Esophagus mucosa (tissue), 1 donor: ENCODE results near the gene PTGS1. TPM values are rescaled to one million over a fixed set of nuclear protein-coding genes. Genes with fewer than 3 reads are reported as not detected.
"Not testable (repeated sequence)": the region's sequence is repeated elsewhere in the genome, so short reads cannot be mapped to it uniquely, and the experiment has no call there.

ENCODE experiments used
- ATAC-seq: fragments of 200-7000 bp; cut with Tn5 transposase; one replicate; pipeline ENCODE4 v1.9.1; 2020
- total RNA-seq: library from RNA; stranded (reverse); gene quantifications from one replicate; pipeline ENCODE4 v1.2.4, GENCODE V29; 2023
- donor health status: DM: yes; HTN: yes; CAD: no.

PTGS1 gene
- 29.9 TPM for total RNA-seq

DNA sequence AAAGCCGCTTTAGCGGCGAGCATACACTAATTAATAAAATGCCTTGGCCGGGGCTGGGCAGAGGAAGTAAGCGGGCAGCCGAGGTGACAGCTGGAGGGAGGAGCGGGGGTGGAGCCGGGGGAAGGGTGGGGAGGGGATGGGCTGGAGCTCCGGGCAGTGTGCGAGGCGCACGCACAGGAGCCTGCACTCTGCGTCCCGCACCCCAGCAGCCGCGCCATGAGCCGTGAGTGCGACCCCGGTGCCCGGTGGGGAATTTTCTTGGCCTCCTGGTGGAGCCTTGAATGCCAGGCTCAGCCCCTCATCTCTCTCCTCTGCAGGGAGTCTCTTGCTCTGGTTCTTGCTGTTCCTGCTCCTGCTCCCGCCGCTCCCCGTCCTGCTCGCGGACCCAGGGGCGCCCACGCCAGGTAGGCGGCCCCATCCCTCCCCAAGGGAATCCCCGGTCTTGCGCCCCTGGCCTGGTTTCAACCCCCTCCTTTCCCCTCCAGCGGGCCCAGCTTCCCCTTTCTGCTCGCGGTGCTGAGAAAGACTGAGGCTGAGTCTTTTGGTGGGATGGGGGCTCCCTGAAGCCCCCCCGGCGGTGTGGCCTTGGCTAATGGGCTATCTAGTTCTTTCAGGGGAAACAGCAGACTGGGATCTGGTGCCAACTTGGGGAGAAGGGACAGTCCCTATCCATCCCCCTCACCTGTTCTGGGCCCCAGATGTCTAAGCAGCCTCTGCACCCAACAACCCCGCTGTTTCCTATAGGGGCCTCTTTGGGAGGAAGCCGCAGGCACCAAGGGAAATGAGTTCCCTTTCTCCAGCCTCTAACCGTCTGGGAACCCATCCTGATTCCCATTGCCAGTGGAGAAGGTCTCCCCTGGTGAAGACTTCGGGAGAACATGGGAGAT, at the start of gene PTGS1:
Gene PTGS1 (plus strand): TSS at position 156 of the 887 bp plus-strand sequence. CDS start 61 bp downstream, at position 217.
- ATAC-seq = peak; percentile 68

DNA sequence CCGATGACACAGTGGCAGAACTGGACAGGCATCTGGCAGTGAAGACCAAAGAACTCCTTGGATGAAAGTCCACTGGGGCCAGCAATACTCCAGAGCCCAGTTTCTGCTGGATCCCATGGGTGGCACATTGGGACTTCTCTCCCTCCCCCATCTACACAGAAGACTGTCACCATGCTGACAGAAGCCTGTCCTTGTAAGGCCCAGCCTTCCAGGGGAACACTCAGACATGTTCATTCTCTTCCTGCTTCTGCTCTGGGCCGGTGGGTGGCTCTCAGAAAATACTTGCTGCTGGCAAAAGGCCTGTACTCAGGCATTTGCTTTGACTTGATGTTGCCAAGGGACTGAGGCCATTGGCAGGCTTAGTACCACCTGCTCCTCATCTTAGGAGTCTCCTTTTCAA, 48.3 kb upstream of the PTGS1 start:
- no peak for ATAC-seq

DNA sequence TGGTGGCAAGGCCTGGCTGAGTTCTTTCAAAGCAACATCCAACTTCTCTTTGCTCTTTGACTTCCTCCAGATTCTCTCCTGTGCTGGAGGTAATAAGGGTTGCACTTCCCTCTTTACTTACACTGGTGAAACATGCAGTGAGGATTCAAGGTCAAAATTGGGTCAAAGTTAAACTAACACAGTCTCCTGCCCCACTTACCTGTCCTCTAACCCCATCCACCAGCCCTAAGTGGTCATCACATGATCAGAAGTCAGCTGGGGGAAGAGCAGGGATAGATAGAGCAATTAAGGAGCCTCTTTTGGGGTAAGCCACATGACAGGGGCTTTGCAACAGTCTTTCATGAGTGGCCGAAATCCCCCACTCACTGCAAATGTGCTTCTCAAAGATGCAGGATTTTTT, 46.2 kb upstream of the PTGS1 start:
- not testable (repeated sequence) for ATAC-seq

DNA sequence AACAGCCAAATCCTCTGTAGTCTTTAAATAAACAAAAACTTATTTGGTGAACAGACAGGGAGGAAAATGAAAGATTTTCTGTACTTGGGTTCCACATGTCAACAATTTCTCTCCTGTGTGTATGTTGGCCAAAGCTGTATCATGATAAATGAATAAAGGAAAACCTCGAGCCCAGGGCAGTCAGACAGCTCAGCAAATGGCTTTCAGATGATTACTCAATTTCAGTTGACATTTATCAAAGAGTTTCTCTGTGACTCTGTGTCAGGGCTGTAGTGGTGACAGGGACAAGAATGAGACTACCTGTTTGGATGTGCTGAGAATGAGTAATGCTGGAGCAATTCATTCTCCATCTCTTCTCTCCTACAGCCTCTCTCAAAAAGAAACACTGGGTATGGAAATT, 45.7 kb upstream of the PTGS1 start:
- peak; percentile 39 for ATAC-seq

DNA sequence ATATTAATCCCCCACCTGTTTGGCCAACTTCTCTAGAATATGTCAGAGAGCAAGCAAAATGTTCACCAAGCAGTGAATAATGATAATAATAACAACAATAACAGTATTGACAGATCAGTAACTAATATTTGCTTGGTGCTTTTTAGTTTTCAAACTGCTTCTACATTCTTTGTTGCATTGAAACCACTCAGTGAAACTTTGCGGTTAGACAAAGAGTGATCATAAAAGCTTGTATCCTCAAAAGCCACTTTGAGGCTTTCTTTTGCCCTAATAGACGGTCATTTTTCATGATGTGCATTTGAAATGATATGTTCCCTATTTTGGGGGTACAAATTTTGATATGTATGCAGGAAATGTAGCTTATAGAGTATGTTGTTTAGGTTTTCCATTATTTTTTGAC, 43.6 kb upstream of the PTGS1 start:
- ATAC-seq = no peak

DNA sequence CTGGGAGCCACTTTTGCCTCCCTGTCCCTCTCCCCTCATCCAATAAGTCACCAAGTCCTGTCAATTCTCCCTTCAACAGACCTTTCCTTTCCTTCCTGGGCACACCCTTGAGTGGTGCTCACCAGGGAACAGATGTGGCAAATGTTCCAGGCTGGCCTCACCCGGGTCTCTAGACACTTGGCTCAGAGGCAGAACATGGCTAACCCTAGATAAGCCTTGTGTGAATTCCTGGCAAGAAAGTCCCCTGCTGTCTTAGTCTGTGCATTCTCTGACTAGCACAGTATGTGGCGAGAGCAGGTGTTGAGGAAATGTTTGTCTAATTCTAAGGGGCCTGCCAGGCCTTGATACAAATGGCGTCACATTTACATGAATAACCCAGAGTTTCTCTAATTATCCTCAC, 41.2 kb upstream of the PTGS1 start:
- no peak for ATAC-seq

DNA sequence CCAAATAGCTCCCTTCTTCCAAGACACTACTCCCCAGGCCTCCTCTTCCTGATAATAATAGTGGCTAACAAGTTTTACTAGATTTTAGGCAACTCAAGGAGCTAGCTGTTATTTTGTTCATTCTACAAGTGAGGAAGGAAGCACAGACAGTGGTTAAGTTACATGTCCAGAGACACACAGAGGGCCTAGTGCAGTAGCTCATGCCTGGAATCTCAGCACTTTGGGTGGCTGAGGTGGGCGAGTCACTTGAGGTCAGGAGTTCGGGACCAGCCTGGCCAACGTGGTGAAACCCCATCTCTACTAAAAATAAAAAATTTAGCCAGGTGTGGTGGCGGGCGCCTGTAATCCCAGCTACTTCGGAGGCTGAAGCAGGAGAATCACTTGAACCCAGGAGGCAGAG, 40.4 kb upstream of the PTGS1 start:
- ATAC-seq = not testable (repeated sequence)

DNA sequence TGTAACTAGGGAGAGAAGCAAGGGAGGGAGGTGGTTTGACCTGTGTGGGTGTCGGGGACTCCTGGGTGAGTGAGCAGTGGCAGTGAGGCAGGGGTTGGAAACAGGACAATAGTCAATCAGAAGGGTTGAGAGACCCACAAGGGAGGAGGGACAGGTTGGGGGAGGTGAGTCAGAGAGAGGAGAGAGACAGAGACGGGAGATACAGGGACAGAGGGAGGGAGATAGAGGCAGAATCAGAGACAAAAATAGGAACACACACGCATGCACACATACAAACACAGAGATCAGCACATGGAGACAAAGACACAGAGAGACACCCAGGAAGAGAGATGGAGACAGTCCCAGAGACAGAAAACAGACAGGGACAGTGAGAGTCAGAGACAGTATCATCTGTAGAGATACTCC, 39.3 kb upstream of the PTGS1 start:
- no peak for ATAC-seq

DNA sequence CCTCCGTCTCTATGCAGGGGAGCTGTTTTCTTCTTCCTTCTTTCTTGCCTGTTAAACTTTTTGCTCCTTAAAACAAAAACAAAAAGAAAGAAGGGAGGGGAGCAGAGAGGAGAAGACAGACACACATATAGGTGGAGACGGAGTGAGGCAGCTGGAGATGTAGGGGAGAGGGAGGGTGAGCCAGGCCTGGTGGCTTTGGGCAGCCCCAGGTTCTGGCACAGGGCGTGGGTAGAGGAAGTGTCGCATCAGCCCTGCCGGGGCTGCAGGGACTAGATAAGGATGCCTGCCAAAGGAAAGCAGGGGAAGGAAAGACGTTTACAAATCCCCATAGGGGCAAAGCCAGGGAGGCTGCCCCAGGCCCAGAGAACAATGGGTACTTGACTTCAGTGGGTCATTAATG, 38.7 kb upstream of the PTGS1 start:
- peak; percentile 31 for ATAC-seq

DNA sequence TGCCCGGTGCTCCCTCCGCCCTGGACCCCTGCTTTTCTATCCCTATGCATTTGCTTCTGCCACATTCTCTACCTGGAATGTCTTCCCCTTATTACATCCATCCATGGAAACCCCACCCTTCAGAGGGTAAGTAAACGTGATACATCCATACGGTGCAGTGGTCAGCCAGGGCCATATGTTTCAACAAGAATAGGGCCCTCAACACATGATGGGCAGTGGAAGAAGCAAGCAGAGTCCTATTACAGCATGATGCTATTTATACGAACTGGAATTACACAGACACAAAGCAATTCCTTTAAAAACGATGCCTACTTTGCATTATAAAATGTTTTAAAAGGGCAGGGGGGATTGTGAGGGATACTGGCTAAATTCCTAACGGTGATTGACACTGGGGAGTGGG, 38.2 kb upstream of the PTGS1 start:
- ATAC-seq = no peak

DNA sequence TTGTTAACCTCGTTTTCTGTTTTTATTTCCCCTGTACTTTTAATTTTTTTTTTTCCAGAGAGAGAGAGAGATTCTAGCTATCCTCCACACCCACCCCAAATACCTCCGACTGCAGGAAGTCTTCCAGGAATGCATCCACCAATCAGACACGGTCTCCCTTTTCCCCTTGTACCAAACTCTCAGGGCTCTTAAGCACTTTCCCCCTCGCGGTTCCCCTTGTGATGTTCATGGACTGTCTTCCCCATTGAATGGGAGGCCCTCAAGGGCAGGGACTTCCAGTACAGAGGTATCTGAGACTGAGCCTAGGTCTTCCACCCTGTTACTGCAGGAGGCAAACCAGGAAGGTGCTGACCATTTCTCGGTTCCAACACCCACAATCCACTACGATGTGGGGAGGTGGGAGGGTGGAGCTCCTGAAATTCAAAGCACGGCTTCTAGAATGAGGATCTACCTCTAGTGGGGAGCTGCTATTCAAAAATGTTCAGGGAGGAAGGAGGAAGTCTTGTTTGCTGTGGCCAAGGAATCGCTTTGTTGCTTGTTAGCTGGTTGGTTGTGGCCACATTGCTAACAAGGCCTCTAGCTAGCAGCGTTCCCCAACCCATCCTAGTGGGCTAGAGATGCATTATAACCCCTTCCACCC, 37.5 kb upstream of the PTGS1 start:
- no peak for ATAC-seq

DNA sequence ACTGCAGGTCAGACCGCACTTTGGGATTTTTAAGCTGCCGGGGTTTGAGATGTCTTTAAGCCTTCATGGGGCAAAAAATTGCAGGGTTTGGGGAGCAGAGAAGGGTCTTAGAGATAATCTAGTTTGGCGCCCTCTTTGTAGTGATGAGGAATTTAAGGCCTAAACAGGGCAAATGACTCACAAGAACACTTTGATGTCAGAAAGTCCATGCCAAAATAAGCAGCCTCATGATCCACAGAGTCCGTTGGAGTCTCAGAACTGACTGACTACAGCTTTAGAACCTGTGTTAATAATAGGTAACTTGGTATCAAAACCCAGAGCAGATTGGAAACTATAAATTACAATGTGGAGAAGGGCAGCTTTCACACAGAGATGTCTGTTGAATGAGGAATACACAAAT, 35.9 kb upstream of the PTGS1 start:
- no peak for ATAC-seq

DNA sequence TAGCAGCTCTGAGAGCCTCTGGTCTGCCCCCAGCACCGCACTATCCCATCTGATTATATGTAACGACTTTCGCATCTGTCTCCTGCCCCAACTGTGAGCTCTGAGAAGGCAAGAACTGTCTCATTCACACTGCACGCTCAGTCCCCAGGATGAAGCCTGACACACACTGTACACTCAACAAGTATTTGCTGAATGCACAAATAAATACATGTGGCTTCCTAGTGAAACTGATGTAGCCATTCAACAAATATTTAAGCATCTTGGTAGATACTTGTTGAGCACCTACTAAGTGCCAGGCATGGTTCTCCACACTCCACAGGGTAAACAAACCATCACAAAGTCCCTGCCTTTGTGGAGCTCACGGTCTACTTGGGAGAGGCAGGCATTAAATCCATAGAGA, 34.6 kb upstream of the PTGS1 start:
- ATAC-seq = no peak

DNA sequence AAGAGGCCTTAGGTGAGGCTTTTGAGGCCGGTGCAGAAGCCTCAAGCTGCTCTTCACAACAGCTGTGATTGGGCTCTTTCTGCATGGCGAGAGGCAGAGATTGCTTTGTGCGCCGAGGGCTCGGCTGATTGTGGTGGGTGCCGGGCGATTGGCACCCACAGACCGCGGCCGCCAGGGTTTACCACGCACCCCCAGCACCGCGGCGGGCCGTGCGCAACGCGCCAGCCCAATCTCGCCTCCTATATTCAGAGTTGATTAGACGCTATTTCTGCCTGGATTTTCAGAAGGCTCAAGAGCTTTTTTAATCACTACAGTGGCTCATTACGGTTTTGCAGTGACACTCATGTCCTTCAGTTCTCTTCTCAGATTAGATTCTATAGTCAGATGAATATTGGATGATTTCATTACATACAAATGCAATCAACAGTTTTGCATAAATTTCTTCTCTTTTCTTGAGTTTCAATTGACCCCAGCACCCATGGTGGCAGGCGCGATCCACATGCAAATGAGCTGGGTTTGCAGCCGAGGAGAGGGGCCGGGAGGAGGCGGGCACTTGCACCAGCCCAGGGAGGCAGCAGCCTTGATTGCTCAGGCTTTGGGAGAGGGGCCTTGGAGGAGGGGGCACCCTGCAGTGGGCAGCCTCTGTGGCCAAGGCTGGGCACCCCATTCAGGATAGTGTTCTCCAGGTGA, 33.8 kb upstream of the PTGS1 start:
- ATAC-seq = no peak

DNA sequence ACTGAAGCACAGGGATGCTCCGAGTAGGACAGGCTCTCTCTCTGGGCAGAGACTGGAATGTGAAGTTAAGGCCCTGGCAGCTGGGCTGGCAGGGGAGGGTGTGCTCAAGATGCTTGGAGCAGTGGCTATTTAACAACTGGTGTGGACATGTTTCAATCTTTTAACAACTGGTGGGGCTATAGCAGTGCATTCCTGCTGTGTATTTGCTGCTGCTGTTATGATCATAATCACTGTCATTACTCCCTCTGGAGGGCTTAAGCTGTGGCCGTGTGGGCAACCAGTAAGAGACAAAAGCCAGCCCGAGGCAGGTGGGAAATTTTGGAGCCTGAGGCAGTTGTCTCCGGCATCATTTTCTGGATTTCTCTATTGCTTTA, 33.3 kb upstream of the PTGS1 start:
- ATAC-seq = no peak

DNA sequence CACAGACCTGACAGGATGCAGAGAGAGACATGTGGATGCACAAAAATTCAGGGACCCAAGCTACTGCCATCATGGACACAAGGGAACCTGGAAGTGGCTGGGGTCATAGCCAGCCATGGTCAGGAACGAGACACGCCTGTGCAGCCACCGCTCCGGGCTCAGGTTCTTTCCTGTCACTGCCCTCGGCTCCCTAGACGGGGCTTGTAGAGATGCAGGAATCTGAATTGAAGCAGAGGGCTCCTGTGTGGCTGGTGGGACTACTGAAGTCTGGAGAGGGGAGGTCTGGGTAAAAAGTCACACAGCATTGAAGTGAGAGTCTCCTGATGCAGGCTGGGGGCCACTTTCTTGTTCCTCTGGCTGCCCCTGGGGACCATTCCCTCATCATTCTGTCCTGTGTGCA, 32.3 kb upstream of the PTGS1 start:
- no peak for ATAC-seq

DNA sequence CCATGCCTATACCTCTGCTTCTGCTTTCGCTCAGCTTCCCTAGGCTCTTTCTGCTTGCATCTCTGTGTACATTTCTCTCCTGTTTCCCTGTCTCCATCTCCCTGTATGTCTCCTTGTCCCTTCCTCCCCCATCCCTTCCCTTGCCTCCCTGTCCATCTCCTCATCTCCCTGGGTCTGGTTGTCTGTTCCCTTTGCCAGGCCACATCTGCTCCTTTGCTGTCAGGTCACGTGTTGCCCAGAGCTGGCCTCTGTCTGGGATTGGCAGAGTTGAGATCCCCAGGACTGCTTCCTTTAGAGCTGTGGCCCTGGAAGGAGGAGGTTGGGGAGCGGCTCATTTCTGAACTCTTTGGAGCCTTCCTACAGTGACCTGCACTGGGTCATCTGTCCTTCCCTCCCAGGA, 31.8 kb upstream of the PTGS1 start:
- ATAC-seq = no peak

DNA sequence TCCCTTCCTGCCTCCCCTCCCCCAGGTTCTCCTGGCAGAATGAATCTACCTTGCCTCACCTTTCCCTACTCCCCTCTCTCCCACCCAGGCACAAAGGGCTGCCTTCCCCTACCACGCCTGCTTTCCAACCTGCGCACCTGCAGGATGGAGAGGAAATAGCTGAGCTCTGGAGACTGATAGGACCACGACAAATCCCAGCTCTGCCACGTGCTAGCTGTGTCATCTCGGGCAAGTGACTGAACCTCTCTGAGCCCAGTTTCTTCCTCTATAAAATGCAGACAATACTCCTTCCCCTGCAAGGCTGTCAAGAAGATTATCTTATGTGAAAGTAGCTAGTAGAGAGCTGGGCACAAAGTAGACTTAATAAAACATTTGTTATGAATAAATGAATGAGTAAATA, 31.2 kb upstream of the PTGS1 start:
- ATAC-seq = no peak

DNA sequence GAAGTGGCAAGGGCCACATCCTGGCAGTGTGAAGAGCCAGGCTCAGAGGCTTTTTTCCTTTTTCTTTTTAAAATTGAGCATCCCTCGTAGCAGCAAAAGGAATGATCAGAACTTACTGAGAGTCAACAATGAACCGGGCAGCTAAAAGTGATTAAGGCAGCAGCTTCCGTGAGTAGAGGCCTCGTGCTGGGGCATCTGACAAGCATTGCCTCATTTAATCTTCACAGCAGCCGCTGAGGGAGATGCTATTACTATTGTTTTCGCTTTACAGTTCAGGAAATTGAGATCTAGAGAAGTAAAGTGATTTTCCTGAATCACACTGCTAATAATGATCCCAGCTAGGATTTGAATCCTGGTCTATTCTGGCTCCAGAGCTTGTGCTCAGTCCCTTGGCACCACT, 30.7 kb upstream of the PTGS1 start:
- ATAC-seq = no peak

DNA sequence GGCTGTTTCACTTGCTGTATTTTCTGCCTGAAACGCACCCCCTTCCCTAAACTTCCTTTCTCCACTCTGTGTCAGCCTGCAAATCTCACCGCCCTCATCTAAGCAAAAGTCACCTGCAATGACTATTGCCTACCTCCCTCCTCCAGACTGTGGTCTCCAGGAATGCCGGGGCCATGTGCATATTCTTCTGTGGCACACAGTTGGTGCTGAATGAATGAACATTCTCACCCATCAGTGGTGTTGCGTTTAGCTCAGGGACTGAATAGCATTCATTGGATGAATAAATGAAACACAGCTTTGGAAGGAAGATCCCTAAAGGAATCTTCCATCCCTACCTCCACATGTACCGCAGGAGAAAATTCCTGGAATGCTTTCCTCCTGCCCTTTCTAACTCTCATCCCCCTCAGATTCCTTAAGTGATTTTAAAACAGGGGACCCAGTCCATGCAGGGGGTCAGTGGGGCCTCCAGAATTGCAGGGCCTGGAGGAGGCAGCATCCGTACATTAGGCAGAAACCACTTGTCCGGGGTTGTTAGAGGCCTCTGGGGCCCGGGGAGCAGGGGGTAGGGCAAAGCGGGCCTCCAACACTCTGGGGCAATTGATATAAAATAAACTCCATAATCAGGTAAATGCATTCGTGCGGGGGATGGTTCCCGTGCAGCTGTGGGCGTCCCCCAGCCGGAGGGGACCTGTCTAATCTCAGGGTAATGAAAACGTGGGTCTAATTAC, 28.3 kb upstream of the PTGS1 start:
- no peak for ATAC-seq

DNA sequence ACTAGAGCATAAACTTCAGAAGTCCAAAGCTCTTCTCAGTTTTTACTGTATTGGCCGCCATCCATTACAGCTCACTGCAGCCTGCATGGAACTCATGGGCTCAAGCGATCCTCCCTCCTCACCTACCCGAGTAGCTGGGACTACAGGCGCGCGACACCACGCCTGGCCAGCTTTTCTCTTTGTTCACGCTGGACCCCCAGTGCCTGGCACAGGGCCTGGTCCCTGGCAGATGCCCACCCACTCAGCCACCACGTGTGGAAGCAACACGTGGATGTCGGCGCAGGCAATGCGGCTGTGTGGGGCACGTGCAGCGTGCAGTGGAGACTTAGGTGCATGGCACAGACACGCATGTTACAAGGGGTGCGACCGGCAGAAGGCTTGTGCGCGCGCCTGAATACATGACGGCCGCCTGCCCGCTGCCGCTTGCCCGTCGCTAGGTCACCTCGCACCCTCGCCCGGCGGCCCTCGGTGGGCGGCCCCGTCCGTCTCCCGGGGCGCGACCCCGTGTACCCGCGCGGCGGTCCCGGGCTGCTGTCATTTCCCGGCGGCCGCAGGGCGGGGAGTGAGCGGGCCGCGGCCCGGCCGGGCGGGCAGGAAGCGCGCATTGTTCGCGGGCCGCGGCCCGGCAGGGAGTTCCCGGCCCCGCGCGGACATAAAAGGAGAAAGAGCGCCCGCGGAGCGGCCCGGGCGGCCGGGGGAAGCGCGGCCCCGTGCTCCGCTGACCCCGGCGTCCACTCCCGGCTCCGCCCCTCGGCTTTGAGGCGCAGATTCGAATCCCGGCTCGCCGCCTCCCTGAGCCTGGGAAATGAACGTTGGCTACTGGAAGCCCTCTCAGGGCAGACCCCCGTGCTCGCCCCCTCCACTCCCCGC, 24.1 kb upstream of the PTGS1 start:
- ATAC-seq = peak; percentile 64
